Suprapubic skin (tissue), 4 donors: ENCODE results near the gene ANK3. TPM values are rescaled to one million over a fixed set of nuclear protein-coding genes. Genes with fewer than 3 reads are reported as not detected.

ENCODE experiments used
- DNase-seq, 2 donors: peaks; one replicate each; pipeline ENCODE4 v3.0.0-alpha.2; 2019; ENCODE audit warnings: low spot score in 2 of 2
- H3K27ac ChIP-seq: fragments of 200-600 bp; sonication (generic); one replicate; pipeline ENCODE4 v1.5.1; 2019
- H3K27me3 ChIP-seq: fragments of 200-600 bp; sonication (generic); one replicate; pipeline ENCODE4 v1.5.1; 2019
- H3K36me3 ChIP-seq: fragments of 200-600 bp; sonication (generic); one replicate; pipeline ENCODE4 v1.5.1; 2019
- H3K4me1 ChIP-seq: fragments of 200-600 bp; sonication (generic); one replicate; pipeline ENCODE4 v1.5.1; 2019
- H3K4me3 ChIP-seq: fragments of 200-600 bp; sonication (generic); one replicate; pipeline ENCODE4 v1.5.1; 2019; ENCODE audit warnings: mild to moderate bottlenecking
- H3K9me3 ChIP-seq: fragments of 200-600 bp; sonication (generic); one replicate; pipeline ENCODE4 v1.5.1; 2019
- EP300 ChIP-seq: sonication (generic); formaldehyde crosslinking; IDR thresholded peaks from one replicate; pipeline ENCODE4 v1.6.1; 2017; ENCODE audit warnings: antibody characterized with exemption
- POLR2A ChIP-seq, 2 donors: fragments of 450-650 bp; IDR thresholded peaks; one replicate each; pipeline ENCODE4 v1.6.1; 2017; ENCODE audit warnings: antibody characterized with exemption in 2 of 2, mild to moderate bottlenecking in 2 of 2, moderate library complexity in 2 of 2
- POLR2AphosphoS5 ChIP-seq, 3 donors: sonication (generic); formaldehyde crosslinking; IDR thresholded peaks; one replicate each; pipeline ENCODE4 v1.6.1; 2017; ENCODE audit warnings: antibody characterized with exemption in 3 of 3
- WGBS: methylation state at CpG from one replicate; pipeline ENCODE4 v1.1.5; 2018; 5-methylcytosine and 5-hydroxymethylcytosine counted together
- total RNA-seq, 4 donors: library from RNA; depleted of rRNA; stranded (reverse); fragments of >200 nt; gene quantifications; one replicate each; pipeline ENCODE4 v1.1.0, GENCODE V29; 2016
- TF ChIP-seq, protein P1 (sequence below), 2 donors: fragments of 200-600 bp in 1 of 2; fragments of 450-650 bp in 1 of 2; sonication (generic) in 1 of 2; IDR thresholded peaks; one replicate each; pipeline ENCODE4 v1.5.1; 2016 to 2019; ENCODE audit warnings: antibody characterized with exemption in 2 of 2, mild to moderate bottlenecking in 1 of 2, moderate library complexity in 1 of 2

The ANK3 gene
- total RNA-seq, 4 donors from 2014 or later, result 89.1 to 191 (median 112) TPM

GRCh38 chr10:60032723-60033122, 357.0 kb downstream of the ANK3 start:
- Histone ChIP-seq H3K9me3 (no peaks in the 10 kb centered on the region), H3K4me3 (no peak overlapping the region), H3K27me3 (no peaks in the 10 kb centered on the region), H3K36me3 (no peaks in the 10 kb centered on the region), H3K27ac (no peak overlapping the region), H3K4me1 (peaks cover 5% of the 10 kb centered on the region)
- DNase-seq, result no peak
- TF ChIP-seq, protein P1, sequence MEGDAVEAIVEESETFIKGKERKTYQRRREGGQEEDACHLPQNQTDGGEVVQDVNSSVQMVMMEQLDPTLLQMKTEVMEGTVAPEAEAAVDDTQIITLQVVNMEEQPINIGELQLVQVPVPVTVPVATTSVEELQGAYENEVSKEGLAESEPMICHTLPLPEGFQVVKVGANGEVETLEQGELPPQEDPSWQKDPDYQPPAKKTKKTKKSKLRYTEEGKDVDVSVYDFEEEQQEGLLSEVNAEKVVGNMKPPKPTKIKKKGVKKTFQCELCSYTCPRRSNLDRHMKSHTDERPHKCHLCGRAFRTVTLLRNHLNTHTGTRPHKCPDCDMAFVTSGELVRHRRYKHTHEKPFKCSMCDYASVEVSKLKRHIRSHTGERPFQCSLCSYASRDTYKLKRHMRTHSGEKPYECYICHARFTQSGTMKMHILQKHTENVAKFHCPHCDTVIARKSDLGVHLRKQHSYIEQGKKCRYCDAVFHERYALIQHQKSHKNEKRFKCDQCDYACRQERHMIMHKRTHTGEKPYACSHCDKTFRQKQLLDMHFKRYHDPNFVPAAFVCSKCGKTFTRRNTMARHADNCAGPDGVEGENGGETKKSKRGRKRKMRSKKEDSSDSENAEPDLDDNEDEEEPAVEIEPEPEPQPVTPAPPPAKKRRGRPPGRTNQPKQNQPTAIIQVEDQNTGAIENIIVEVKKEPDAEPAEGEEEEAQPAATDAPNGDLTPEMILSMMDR (IDR thresholded peaks at IDR 0.05), result peak in 1 of 2 donors; percentile 40
- TF ChIP-seq EP300, result no peak
- 46% methylated on average over 1 of the region's 1 CpG for WGBS

- TF ChIP-seq POLR2AphosphoS5 (IDR thresholded peaks at IDR 0.05), result no peak
- no peak for TF ChIP-seq EP300
- no peak for TF ChIP-seq POLR2A (IDR thresholded peaks at IDR 0.05)
- TF ChIP-seq, protein P1 (IDR thresholded peaks at IDR 0.05), result no peak
- Histone ChIP-seq H3K9me3 (no peaks in the 10 kb centered on the region), H3K27me3 (no peaks in the 10 kb centered on the region), H3K27ac (peak overlapping the region; percentile 6), H3K4me1 (peaks cover 5% of the 10 kb centered on the region), H3K4me3 (no peak overlapping the region), H3K36me3 (no peaks in the 10 kb centered on the region)
- DNase-seq, result no peak
Measured at GRCh38 chr10:60031664-60032063, 358.0 kb downstream of the ANK3 start.

DNA sequence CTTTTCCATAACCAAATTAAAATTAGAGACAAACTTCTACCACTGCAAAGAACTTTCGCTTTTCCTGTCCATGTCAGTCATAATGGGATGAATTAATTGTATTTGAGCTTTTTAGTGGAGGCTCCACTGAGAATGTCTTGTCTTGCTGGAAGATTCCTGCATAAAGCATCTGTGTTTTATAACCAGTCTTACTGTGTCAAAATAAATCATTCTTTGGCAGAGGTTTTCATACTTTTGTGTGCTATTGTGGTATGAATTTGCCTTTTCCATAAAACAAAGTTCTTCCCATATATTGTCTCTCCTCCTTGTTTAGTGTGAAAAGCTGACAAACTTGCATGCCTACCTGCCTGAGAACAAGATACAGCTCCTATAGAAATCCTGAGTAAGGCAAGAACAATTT, 358.5 kb downstream of the ANK3 start:
- TF ChIP-seq EP300, result no peak
- TF ChIP-seq POLR2A (IDR thresholded peaks at IDR 0.05), result no peak
- no peak for TF ChIP-seq POLR2AphosphoS5 (IDR thresholded peaks at IDR 0.05)
- TF ChIP-seq, protein P1 (IDR thresholded peaks at IDR 0.05), result no peak
- Histone ChIP-seq H3K9me3 (no peaks in the 10 kb centered on the region), H3K36me3 (no peaks in the 10 kb centered on the region), H3K4me1 (peaks cover 5% of the 10 kb centered on the region), H3K4me3 (no peak overlapping the region), H3K27me3 (no peaks in the 10 kb centered on the region), H3K27ac (no peak overlapping the region)
- WGBS, result 80% methylated on average over 1 of the region's 1 CpG
- no peak for DNase-seq

GRCh38 chr10:60029475-60029874, 360.2 kb downstream of the ANK3 start:
- Histone ChIP-seq H3K9me3 (no peaks in the 10 kb centered on the region), H3K4me3 (no peak overlapping the region)
- WGBS, result 61% methylated on average over 6 of the region's 6 CpGs

GRCh38 chr10:60028081-60028480, 361.6 kb downstream of the ANK3 start:
- Histone ChIP-seq H3K4me3 (no peak overlapping the region), H3K9me3 (no peaks in the 10 kb centered on the region), H3K27ac (no peak overlapping the region), H3K27me3 (no peaks in the 10 kb centered on the region), H3K4me1 (peaks cover 5% of the 10 kb centered on the region), H3K36me3 (no peaks in the 10 kb centered on the region)
- no peak for DNase-seq
- TF ChIP-seq, protein P1 (IDR thresholded peaks at IDR 0.05), result no peak
- TF ChIP-seq EP300, result no peak
- no peak for TF ChIP-seq POLR2AphosphoS5 (IDR thresholded peaks at IDR 0.05)
- WGBS, result 92% methylated on average over 1 of the region's 1 CpG

More at GRCh38 chr10:60029475-60029874, 360.2 kb downstream of the ANK3 start:
- Histone ChIP-seq H3K27ac (no peak overlapping the region), H3K27me3 (no peaks in the 10 kb centered on the region), H3K36me3 (no peaks in the 10 kb centered on the region), H3K4me1 (peaks cover 5% of the 10 kb centered on the region)
- no peak for DNase-seq
- TF ChIP-seq EP300 (no peak), POLR2A (IDR thresholded peaks at IDR 0.05) (no peak), POLR2AphosphoS5 (IDR thresholded peaks at IDR 0.05) (no peak)
- TF ChIP-seq, protein P1 (IDR thresholded peaks at IDR 0.05), result no peak
